Subcutaneous abdominal adipose tissue (tissue), 5 donors: Measurements from ENCODE around the gene SLC23A1.
"Not testable (repeated sequence)": the region's sequence is repeated elsewhere in the genome, so short reads cannot be mapped to it uniquely, and the experiment has no call there.

Source experiments
- H3K27ac ChIP-seq: one replicate; pipeline ENCODE4 v1.7.0; 2013; ENCODE audit warnings: low read depth, mild to moderate bottlenecking, inconsistent platforms, low read length, moderate library complexity
- H3K27me3 ChIP-seq, 5 donors: one replicate each; pipeline ENCODE4 v1.7.0; 2013; ENCODE audit warnings: low read length in 5 of 5, inconsistent platforms in 1 of 5; ENCODE audit not compliant: control insufficient read depth in 5 of 5, insufficient read depth in 4 of 5
- H3K36me3 ChIP-seq, 5 donors: one replicate each; pipeline ENCODE4 v1.7.0; 2013; ENCODE audit warnings: low read length in 5 of 5; ENCODE audit not compliant: control insufficient read depth in 5 of 5, insufficient read depth in 5 of 5
- H3K4me1 ChIP-seq, 5 donors: one replicate each; pipeline ENCODE4 v1.7.0; 2013; ENCODE audit warnings: low read length in 5 of 5, mild to moderate bottlenecking in 3 of 5, moderate library complexity in 1 of 5; ENCODE audit not compliant: control insufficient read depth in 5 of 5, insufficient read depth in 5 of 5
- H3K4me3 ChIP-seq, 5 donors: one replicate each; pipeline ENCODE4 v1.7.0; 2013; ENCODE audit warnings: low read length in 5 of 5, low read depth in 1 of 5
- H3K9ac ChIP-seq, 5 donors: one replicate each; pipeline ENCODE4 v1.7.0; 2013; ENCODE audit warnings: low read length in 5 of 5, mild to moderate bottlenecking in 4 of 5, moderate library complexity in 3 of 5
- H3K9me3 ChIP-seq, 5 donors: one replicate each; pipeline ENCODE4 v1.7.0; 2013; ENCODE audit warnings: low read length in 5 of 5; ENCODE audit not compliant: control insufficient read depth in 5 of 5
- donor health status: healthy.
- donor health status: healthy.
- donor health status: healthy.
- donor health status: healthy.
- donor health status: healthy.

Gene SLC23A1

DNA sequence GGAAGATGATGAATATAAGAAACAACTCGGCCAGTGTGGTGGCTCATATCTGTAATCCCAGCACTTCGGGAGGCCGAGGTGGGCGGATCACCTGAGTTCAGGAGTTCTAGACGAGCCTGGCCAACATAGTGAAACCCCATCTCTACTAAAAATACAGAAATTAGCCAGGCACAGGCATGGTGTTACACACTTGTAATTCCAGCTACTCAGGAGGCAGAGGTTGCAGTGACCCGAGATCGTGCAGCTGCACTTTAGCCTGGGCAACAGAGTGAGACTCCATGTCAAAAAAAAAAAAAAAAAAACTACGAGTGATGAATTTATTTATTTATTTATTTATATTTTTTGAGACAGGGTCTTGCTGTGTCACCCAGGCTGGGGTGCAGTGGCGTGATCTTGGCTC is 35.2 kb downstream of the SLC23A1 start:
- not testable (repeated sequence) for H3K9me3 ChIP-seq, H3K27ac ChIP-seq, H3K9ac ChIP-seq, H3K36me3 ChIP-seq, H3K27me3 ChIP-seq, H3K4me3 ChIP-seq
- H3K4me1 ChIP-seq = peaks cover 0 to 24% (median 21%) of the 10 kb centered on the region in 5 donors

DNA sequence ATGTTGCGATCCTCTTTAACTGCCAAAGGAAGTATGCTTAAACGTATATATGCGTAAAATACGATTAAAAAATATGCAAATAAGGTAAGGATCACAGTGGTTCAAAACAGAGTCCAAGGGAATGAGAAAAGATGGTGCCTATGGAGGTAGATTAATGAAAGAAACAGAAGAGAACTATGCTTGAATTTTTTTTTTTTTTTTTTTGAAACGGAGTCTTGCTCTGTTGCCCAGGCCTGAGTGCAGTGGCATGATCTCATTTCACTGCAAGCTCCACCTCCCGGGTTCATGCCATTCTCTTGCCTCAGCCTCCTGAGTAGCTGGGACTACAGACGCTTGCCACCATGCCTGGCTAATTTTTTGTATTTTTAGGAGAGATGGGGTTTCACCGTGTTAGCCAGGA is 37.7 kb downstream of the SLC23A1 start:
- not testable (repeated sequence) for H3K27me3 ChIP-seq, H3K9me3 ChIP-seq, H3K27ac ChIP-seq, H3K9ac ChIP-seq, H3K36me3 ChIP-seq, H3K4me3 ChIP-seq
- H3K4me1 ChIP-seq = peaks cover 4 to 36% (median 31%) of the 10 kb centered on the region in 5 donors

DNA sequence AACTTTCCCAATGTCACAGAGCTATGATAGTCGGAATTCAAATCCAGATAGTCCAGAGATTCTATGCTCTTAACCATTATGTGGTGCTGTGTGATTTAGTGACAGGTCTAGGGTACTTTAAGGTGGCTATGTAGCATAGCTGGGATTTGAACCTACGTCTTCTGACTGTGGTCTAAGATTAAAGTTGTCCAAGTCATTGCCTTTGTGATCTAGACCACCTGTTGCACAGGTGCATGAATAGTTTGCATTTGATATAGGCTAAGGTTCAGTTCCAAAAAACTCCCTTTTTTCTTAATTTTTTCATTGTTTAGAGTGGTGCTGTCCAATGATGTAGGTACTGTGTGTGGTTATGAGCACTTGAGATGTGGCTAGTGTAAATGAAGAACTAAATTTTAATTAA is 38.9 kb downstream of the SLC23A1 start:
- Histone ChIP-seq H3K9ac (no peak overlapping the region), H3K27ac (no peak overlapping the region), H3K27me3 (no peaks in the 10 kb centered on the region), H3K4me1 (peaks cover 4 to 36% (median 31%) of the 10 kb centered on the region in 5 donors), H3K4me3 (peak overlapping the region in 1 of 5 donors; percentile 0), H3K36me3 (peaks cover 0 to 3% (median 0%) of the 10 kb centered on the region in 5 donors), H3K9me3 (no peaks in the 10 kb centered on the region)

DNA sequence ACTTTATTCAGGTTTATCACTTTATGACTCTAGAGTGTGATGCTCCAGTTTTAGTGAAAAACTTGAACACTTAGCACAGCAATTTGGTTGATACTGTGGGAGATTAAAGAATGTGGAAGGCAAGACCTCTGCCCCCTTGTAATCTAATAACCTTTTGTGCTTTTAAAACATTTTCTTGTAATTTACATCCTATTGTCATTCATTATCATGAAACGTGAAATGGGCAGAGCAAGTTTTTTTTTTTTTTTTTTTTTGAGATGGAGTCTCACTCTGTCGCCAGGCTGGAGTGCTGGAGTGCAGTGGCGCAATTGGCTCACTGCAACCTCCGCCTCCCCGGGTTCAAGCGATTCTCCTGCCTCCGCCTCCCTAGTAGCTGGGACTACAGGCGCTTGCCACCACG is 39.6 kb downstream of the SLC23A1 start:
- Histone ChIP-seq H3K4me3 (peak overlapping the region in 4 of 5 donors; percentile 22 to 96 (median 61)), H3K27me3 (no peaks in the 10 kb centered on the region), H3K4me1 (peaks cover 4 to 36% (median 31%) of the 10 kb centered on the region in 5 donors)

DNA sequence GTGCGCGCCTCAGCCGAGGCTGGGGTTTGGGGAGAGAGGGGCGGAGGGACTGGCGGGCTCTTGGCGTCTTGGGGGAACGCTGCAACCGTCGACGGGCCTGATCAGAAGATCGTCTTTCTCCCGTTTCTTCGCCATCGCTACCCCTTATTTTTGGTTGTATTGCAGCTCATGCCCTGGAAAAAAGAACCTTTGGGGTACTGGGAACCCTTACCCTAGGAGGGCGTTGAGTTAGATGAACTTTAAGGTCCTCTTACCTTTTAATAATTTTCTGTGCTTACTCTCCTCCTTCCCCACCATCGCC is 40.7 kb downstream of the SLC23A1 start:
- H3K4me1 ChIP-seq = peaks cover 4 to 36% (median 31%) of the 10 kb centered on the region in 5 donors
- peak overlapping the region; percentile 95 to 99 (median 97) for H3K4me3 ChIP-seq
- peaks cover 0 to 3% (median 0%) of the 10 kb centered on the region in 5 donors for H3K36me3 ChIP-seq
- no peaks in the 10 kb centered on the region for H3K9me3 ChIP-seq
- H3K9ac ChIP-seq = peak overlapping the region; percentile 87 to 97 (median 95)
- no peaks in the 10 kb centered on the region for H3K27me3 ChIP-seq
- peak overlapping the region; percentile 99 for H3K27ac ChIP-seq

More for the DNA sequence above, 39.6 kb downstream of the SLC23A1 start:
- H3K36me3 ChIP-seq = peaks cover 0 to 3% (median 0%) of the 10 kb centered on the region in 5 donors
- no peaks in the 10 kb centered on the region for H3K9me3 ChIP-seq
- no peak overlapping the region for H3K27ac ChIP-seq
- peak overlapping the region in 1 of 5 donors; percentile 93 for H3K9ac ChIP-seq

DNA sequence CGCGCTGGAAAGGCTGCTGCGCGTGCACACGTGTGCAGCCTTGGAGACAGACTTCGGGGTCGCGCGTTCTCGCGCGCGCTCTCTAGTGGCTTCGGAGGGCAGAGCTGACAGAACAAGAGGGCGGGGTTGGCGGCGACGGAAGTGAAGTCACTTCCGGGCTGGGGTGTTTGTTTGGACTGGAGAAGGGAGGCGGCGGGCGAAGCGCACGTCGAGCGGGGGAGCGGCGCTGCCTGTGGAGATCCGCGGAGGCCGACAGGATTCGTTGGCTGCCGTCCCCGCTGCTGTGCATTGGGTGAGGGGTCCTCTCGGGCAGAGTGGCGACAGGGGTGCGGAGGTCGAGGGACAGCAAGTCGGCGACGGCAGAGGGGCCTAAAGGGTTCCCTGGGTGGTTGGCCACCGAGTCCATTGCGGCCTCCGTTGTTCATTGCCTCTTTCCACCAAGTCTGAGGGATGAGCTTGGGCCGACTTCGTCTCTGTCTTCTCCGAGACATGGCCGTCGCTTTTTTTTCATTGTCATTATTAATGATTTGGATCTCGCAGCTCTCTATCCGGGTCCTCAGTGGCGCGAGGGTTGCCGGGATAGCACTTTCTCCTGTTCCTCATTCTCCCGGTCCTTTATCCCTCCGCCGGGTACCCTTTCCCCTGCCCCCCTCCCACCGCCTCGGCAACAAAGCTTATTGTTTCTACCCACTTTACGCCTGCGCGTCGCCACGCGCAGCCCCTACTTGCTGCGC is 41.2 kb downstream of the SLC23A1 start, which contains the start of gene PAIP2:
Gene PAIP2, plus strand, starts transcription at position 166 of the 734 bp plus-strand sequence. CDS start 21,931 bp downstream, outside the sequence.
- Histone ChIP-seq H3K4me3 (peak within 1 kb of the TSS; percentile 95 to 99 (median 97)), H3K27me3 (no peaks in the 10 kb centered on the region), H3K4me1 (peaks cover 4 to 36% (median 30%) of the 10 kb centered on the region in 5 donors), H3K9ac (peak within 1 kb of the TSS; percentile 87 to 97 (median 95)), H3K9me3 (no peaks in the 10 kb centered on the region), H3K27ac (peak within 1 kb of the TSS; percentile 99), H3K36me3 (peaks cover 0 to 3% (median 0%) of the 10 kb centered on the region in 5 donors)

DNA sequence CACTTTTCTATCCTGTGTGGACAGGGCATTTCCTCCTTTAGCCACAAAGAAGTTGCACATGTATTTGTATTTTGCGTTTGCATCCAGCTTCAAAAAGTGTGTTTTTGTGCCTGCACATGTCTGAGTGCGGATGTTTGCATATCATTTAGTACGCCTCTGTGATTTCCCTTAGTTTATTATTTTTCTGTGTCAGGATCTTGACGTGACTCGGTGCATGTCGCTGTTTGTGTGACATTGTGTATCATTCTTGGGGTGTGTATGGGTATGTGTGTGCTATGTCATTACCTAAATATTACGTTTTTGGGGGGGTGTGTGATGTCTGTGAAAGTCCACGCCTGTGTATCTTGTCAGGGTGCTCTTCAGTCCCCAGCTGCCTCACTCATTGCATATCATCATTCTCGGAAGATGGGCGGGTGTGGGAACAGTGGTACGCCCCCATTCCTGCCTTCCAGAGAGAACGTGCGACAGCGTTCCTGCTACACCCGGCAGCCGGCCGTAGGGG is 41.9 kb downstream of the SLC23A1 start:
- Histone ChIP-seq H3K4me3 (peak overlapping the region; percentile 87 to 99 (median 96)), H3K27ac (peak overlapping the region; percentile 99), H3K36me3 (peaks cover 0 to 3% (median 0%) of the 10 kb centered on the region in 5 donors), H3K27me3 (no peaks in the 10 kb centered on the region), H3K9me3 (no peaks in the 10 kb centered on the region), H3K4me1 (peaks cover 4 to 36% (median 29%) of the 10 kb centered on the region in 5 donors), H3K9ac (peak overlapping the region in 4 of 5 donors; percentile 70 to 95 (median 74))

DNA sequence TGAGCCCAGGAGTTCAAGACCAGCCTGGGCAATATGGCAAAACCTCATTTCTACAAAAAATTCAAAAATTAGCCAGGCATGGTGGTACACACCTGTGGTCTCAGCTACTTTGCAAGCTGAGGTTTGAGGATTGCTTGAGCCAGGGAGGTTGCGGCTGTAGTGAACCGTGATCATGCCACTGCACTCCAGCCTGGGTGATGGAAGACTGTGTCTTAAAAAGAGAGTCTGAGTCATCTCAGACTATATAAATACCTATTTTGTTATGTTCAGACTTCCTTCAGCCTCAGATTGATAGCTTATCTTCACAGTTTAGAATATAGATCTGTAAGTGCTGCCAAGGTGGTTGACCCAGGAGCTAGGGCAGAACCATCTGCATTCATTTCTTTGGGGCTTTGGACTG is 43.0 kb downstream of the SLC23A1 start:
- Histone ChIP-seq H3K36me3 (peaks cover 0 to 3% (median 0%) of the 10 kb centered on the region in 5 donors), H3K9ac (no peak overlapping the region), H3K27ac (no peak overlapping the region), H3K9me3 (no peaks in the 10 kb centered on the region), H3K4me3 (no peak overlapping the region), H3K4me1 (peaks cover 4 to 36% (median 29%) of the 10 kb centered on the region in 5 donors), H3K27me3 (no peaks in the 10 kb centered on the region)

DNA sequence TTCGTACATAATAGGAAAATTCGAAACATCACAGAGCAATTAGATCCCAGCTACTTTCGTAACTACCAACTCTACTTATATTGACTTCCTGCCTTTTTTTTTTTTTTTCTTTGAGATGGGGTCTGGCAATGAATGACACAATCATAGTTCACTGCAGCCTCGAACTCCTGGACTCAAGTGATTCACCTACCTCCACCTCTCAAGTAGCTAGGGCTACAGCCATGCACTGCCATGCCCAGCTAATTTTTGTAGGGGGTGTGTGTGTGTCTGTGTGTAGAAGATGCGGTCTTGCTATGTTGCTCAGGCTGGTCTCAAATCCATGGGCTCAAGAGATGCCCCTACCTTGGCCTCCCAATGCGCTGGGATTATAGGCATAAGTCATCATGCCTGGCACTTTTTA is 47.3 kb downstream of the SLC23A1 start:
- H3K9ac ChIP-seq = no peak overlapping the region
- H3K4me1 ChIP-seq = peaks cover 0 to 11% (median 9%) of the 10 kb centered on the region in 5 donors
- H3K9me3 ChIP-seq = no peaks in the 10 kb centered on the region
- peaks cover 8 to 24% (median 9%) of the 10 kb centered on the region in 5 donors for H3K36me3 ChIP-seq
- no peaks in the 10 kb centered on the region for H3K27me3 ChIP-seq
- H3K4me3 ChIP-seq = no peak overlapping the region
- H3K27ac ChIP-seq = no peak overlapping the region
